Measurements from ENCODE around the gene SYNE2.

The SYNE2 gene

DNA sequence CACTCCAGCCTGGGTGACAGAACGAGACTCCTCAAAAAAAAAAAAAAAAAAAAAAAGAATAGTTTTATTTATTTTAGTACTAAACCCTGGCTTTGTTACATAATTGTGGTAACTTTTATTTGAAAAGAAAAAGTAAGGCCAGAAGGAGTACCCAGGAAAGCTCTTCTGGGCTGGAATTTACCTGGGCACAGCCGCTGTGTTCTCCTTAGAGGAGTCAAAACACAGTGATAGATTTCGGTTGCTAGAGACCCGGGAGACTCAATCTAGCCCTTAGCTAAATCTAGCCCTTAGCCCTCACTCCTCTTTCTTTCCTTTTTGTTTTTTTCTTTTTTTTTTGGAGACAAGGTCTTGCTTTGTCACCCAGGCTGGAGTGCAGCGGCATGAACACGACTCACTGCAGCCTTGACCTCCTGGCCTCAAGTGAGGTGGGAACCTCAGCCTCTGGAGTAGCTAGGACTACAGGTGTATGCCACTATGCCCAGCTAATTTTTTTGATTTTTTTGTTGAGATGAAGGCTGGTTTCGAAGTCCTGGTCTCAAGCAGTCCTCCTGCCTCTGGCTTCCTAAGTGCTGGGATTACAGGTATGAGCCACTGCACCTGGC is 49.7 kb downstream of the SYNE2 start:
- H3K9ac ChIP-seq (ENCODE audit: low read length), result no peak overlapping the region
- H3K27me3 ChIP-seq (ENCODE audit: low read length), result no peaks in the 10 kb centered on the region
- TF ChIP-seq, protein P1, sequence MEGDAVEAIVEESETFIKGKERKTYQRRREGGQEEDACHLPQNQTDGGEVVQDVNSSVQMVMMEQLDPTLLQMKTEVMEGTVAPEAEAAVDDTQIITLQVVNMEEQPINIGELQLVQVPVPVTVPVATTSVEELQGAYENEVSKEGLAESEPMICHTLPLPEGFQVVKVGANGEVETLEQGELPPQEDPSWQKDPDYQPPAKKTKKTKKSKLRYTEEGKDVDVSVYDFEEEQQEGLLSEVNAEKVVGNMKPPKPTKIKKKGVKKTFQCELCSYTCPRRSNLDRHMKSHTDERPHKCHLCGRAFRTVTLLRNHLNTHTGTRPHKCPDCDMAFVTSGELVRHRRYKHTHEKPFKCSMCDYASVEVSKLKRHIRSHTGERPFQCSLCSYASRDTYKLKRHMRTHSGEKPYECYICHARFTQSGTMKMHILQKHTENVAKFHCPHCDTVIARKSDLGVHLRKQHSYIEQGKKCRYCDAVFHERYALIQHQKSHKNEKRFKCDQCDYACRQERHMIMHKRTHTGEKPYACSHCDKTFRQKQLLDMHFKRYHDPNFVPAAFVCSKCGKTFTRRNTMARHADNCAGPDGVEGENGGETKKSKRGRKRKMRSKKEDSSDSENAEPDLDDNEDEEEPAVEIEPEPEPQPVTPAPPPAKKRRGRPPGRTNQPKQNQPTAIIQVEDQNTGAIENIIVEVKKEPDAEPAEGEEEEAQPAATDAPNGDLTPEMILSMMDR (IDR thresholded peaks at IDR 0.05; ENCODE audit: insufficient read depth, low read length, poor library complexity, severe bottlenecking), result no peak
- no peak for TF ChIP-seq EZH2phosphoT487 (conservative IDR thresholded peaks at IDR 0.05; ENCODE audit: low read length)
- no peaks in the 10 kb centered on the region for H3K9me2 ChIP-seq (replicated peaks; ENCODE audit: insufficient read depth, low read length)
- no peak overlapping the region for H3K4me2 ChIP-seq (ENCODE audit: low read depth, low read length, poor library complexity, severe bottlenecking)
- H3K9me3 ChIP-seq (ENCODE audit: insufficient read depth, low read length), result no peaks in the 10 kb centered on the region
- 0 out of 2 replicates have a peak, but pooled peaks cover 4% of the 10 kb centered on the region for H3F3A ChIP-seq (ENCODE audit: insufficient read depth)
- no peak overlapping the region for H3K4me3 ChIP-seq (ENCODE audit: insufficient read depth, low read length, poor library complexity, severe bottlenecking)
- no peak overlapping the region for H3K27ac ChIP-seq (ENCODE audit: low read depth, low read length)
- no peak overlapping the region for H2AFZ ChIP-seq (ENCODE audit: low read depth, low read length, severe bottlenecking)
- H3K79me2 ChIP-seq (ENCODE audit: insufficient read depth, low read length), result peaks cover 99% of the 10 kb centered on the region
- peaks cover 2% of the 10 kb centered on the region; the same call in 1 of the 2 replicates for H3K36me3 ChIP-seq (ENCODE audit: low read length)
- peaks cover 48% of the 10 kb centered on the region for H4K20me1 ChIP-seq (ENCODE audit: low read depth, low read length)

DNA sequence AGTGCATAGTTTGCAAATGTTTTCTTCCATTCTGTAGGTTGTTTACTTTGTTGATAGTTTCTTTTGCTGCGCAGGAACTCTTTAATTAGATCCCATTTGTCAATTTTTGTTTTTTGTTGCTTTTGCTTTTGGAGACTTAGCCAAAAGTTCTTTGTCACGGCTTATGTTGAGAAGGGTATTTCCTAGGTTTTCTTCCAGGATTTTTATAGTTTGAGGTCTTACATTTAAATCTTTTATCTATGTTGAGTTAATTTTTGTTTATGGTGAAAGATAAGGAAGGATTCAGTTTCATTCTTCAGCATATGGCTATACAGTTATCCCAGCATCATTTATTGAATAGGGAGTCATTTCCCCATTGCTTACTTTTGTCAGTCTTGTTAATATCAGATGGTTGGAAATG is 51.9 kb downstream of the SYNE2 start:
- Histone ChIP-seq H3K9ac (ENCODE audit: low read length) (no peak overlapping the region), H3K4me2 (ENCODE audit: low read depth, low read length, poor library complexity, severe bottlenecking) (no peak overlapping the region), H2AFZ (ENCODE audit: low read depth, low read length, severe bottlenecking) (no peak overlapping the region), H3K36me3 (ENCODE audit: low read length) (peaks cover 8% of the 10 kb centered on the region; the same call in 1 of the 2 replicates), H3K27me3 (ENCODE audit: low read length) (no peaks in the 10 kb centered on the region), H3K9me2 (replicated peaks; ENCODE audit: insufficient read depth, low read length) (no peaks in the 10 kb centered on the region), H3K9me3 (ENCODE audit: insufficient read depth, low read length) (no peaks in the 10 kb centered on the region), H3K4me3 (ENCODE audit: insufficient read depth, low read length, poor library complexity, severe bottlenecking) (no peak overlapping the region), H3F3A (ENCODE audit: insufficient read depth) (0 out of 2 replicates have a peak, but pooled peaks cover 4% of the 10 kb centered on the region), H4K20me1 (ENCODE audit: low read depth, low read length) (peaks cover 47% of the 10 kb centered on the region), H3K27ac (ENCODE audit: low read depth, low read length) (no peak overlapping the region), H3K79me2 (ENCODE audit: insufficient read depth, low read length) (peaks cover 98% of the 10 kb centered on the region)
- TF ChIP-seq, protein P1 (IDR thresholded peaks at IDR 0.05; ENCODE audit: insufficient read depth, low read length, poor library complexity, severe bottlenecking), result no peak
- no peak for TF ChIP-seq EZH2phosphoT487 (conservative IDR thresholded peaks at IDR 0.05; ENCODE audit: low read length)

DNA sequence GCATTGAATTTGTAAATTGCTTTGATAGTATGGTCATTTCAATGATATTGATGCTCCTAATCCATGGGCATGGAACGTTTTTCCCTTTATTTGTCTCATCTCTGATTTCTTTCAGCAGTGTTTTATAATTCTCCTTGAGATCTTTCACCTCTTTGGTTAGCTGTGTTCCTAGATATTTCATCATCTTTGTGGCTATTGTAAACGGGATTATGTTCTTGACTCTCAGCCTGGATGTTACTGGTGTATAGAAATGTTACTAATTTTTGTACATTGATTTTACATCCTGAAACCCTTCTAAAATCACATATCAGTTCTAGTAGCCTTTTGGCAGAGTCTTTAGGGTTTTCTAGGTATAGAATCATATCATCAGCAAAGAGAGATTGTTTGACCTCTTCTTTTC is 52.6 kb downstream of the SYNE2 start:
- peaks cover 14% of the 10 kb centered on the region; the same call in 1 of the 2 replicates for H3K36me3 ChIP-seq (ENCODE audit: low read length)
- peaks cover 44% of the 10 kb centered on the region for H4K20me1 ChIP-seq (ENCODE audit: low read depth, low read length)
- 0 out of 2 replicates have a peak, but pooled peaks cover 10% of the 10 kb centered on the region for H3F3A ChIP-seq (ENCODE audit: insufficient read depth)
- no peak overlapping the region for H3K4me3 ChIP-seq (ENCODE audit: insufficient read depth, low read length, poor library complexity, severe bottlenecking)
- no peaks in the 10 kb centered on the region for H3K27me3 ChIP-seq (ENCODE audit: low read length)
- no peak overlapping the region for H3K9ac ChIP-seq (ENCODE audit: low read length)
- H3K9me2 ChIP-seq (replicated peaks; ENCODE audit: insufficient read depth, low read length), result no peaks in the 10 kb centered on the region
- no peak overlapping the region for H3K4me2 ChIP-seq (ENCODE audit: low read depth, low read length, poor library complexity, severe bottlenecking)
- H2AFZ ChIP-seq (ENCODE audit: low read depth, low read length, severe bottlenecking), result no peak overlapping the region
- TF ChIP-seq, protein P1 (IDR thresholded peaks at IDR 0.05; ENCODE audit: insufficient read depth, low read length, poor library complexity, severe bottlenecking), result no peak
- TF ChIP-seq EZH2phosphoT487 (conservative IDR thresholded peaks at IDR 0.05; ENCODE audit: low read length), result no peak
- no peak overlapping the region for H3K27ac ChIP-seq (ENCODE audit: low read depth, low read length)
- no peaks in the 10 kb centered on the region for H3K9me3 ChIP-seq (ENCODE audit: insufficient read depth, low read length)
- peaks cover 98% of the 10 kb centered on the region for H3K79me2 ChIP-seq (ENCODE audit: insufficient read depth, low read length)

All from SU-DHL-6 (cell line).